ENCODE results near the gene CRB3.

The CRB3 gene, protein sequence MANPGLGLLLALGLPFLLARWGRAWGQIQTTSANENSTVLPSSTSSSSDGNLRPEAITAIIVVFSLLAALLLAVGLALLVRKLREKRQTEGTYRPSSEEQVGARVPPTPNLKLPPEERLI

DNA sequence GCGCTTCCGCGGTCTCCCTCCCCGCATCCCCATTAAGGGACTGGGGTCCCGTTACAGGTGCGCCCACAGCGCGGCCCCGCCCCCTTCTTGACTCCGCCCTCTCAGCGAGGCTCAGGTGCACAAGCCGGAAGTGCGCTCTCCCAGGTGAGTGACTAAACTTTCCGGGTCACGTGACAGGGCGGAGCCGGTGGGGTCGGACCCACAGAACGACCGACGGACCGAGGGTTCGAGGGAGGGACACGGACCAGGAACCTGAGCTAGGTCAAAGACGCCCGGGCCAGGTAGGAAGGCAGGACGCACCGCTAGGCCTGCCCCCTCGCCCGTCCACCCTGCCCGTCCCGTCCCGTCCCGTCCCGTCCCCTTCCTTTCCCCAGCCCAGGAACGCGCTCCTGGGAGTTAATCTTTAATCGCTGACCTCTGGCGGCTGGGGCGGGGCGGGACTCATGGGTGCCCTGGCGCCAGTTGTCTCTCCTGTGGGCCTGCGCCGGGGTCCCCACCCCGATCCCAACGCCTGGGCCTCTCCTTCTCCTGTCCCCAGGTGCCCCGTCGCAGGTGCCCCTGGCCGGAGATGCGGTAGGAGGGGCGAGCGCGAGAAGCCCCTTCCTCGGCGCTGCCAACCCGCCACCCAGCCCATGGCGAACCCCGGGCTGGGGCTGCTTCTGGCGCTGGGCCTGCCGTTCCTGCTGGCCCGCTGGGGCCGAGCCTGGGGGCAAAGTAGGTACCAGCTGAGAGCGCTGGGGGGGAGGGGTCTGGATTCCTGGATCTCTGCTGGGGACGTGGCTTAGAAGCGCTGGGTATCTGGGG is at the start of gene CRB3:
CRB3 (plus strand) TSS at position 202 of the 804 bp plus-strand sequence; CDS start at position 633, 431 bp downstream.
- no peak within 1 kb of the TSS for H3K4me3 ChIP-seq (replicated peaks; ENCODE audit: low read depth, low read length)
- TF ChIP-seq, protein P1, sequence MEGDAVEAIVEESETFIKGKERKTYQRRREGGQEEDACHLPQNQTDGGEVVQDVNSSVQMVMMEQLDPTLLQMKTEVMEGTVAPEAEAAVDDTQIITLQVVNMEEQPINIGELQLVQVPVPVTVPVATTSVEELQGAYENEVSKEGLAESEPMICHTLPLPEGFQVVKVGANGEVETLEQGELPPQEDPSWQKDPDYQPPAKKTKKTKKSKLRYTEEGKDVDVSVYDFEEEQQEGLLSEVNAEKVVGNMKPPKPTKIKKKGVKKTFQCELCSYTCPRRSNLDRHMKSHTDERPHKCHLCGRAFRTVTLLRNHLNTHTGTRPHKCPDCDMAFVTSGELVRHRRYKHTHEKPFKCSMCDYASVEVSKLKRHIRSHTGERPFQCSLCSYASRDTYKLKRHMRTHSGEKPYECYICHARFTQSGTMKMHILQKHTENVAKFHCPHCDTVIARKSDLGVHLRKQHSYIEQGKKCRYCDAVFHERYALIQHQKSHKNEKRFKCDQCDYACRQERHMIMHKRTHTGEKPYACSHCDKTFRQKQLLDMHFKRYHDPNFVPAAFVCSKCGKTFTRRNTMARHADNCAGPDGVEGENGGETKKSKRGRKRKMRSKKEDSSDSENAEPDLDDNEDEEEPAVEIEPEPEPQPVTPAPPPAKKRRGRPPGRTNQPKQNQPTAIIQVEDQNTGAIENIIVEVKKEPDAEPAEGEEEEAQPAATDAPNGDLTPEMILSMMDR (IDR thresholded peaks at IDR 0.05; ENCODE audit: low read depth, low read length, missing control alignments) = no peak
- no peak for DNase-seq (ENCODE audit: extremely low read depth, low read depth)

DNA sequence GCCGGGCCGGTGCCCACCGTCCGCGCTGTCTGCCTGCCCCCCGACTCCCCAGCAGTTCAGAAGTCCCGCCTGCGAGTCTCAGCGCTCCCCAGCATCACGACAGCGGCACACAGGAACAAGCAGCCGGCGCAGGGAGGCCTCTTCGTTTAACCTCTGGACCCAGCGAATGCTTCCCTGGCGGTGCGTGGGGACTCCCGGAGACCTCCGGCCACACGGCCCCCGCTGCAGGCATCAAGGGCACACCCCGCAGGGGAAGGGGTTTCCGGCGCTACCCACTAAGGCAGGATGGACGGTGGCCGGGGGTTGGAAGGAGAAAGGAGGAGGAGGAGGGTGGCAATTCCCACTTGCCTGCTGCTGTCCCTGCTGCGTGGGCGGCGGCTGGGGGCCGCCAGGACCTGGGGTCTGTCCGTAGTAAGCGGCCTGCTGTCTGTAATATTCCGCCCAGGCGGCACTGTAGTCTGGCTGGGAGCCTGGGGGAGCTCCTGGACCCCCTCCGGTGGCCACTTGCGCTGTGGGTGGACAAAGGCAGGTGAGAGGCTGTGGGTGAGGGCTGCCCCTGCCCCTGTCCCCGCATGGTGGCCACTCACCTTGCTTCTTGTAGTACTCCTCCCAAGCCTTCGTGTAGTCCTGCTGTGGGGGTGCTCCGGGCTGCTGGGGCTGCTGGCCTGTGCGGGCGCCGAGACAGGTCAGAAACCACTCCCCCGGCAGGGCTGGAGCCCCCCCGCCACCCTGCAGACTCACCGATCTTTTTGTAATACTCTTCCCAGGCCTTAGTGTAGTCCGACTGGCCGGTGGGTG is 49.1 kb upstream of the CRB3 start:
- H3K4me3 ChIP-seq (replicated peaks; ENCODE audit: low read depth, low read length) = no peak overlapping the region
- no peak for DNase-seq (ENCODE audit: extremely low read depth, low read depth)
- TF ChIP-seq, protein P1 (IDR thresholded peaks at IDR 0.05; ENCODE audit: low read depth, low read length, missing control alignments) = no peak

DNA sequence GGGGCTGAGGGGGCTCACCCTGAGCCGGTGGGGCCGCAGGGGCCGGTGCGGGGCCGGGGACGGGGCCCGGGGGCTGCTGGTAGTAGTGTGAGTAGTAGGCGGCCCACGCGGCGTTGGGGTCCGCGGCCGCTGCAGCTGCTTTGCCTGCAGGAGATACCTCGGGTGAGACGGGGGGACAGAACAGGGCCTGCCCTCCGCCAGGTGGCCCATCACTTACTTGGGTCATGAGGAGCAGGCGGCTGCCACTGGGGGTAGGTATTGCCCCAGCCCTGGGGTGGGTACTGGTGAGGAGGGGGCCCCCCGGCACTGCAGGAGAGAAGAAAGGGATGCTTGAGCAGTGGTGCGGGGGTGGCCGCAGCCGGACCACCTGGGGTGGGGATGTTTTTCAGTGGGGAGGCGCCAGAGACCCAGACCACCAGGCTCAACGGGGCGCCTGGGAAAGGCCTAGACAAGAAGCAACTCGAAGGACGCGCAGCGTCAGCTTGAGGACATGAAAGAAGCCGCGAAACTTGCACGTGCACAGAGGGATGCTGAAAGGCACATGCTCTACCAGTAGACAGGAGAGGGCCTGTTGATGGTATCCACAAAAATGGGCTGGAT is 48.4 kb upstream of the CRB3 start:
- DNase-seq (ENCODE audit: extremely low read depth, low read depth) = no peak
- TF ChIP-seq, protein P1 (IDR thresholded peaks at IDR 0.05; ENCODE audit: low read depth, low read length, missing control alignments) = no peak
- no peak overlapping the region for H3K4me3 ChIP-seq (replicated peaks; ENCODE audit: low read depth, low read length)

DNA sequence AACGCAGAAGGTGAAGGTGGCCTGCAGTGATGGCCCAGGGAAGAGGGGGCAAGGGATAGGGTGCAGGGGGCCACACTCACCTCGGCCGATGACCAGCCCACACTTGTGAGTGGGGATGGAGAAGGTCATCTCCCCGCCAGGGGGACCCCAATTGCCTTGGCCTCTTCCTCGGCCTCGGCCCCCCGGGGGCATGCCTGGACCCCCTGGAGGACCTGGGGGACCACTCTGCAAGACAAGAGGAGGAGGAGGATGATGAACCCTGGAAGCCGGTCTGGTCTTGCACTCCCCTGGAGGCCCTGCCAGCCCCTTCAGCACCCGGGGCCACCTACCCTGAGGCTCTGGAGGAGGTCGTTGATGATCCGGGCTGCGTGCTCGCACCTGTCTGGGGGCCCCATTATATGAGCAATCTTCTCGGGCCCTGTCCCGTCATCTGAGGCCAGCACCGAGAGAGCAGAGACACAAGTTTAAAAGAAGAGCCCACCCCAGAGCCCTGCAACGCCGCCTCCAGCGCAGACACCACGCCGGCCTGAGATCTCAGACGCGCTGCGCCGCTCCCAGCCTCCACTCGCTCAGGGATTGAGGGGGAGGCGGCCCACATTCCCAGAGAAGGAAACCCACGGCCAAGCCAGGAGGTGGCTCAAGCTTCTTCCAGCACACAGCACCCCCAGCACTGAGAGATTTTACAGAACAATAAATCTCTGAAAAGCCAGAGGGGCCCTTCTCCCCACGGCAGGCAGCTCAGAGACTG is 47.2 kb upstream of the CRB3 start:
- no peak for DNase-seq (ENCODE audit: extremely low read depth, low read depth)
- TF ChIP-seq, protein P1 (IDR thresholded peaks at IDR 0.05; ENCODE audit: low read depth, low read length, missing control alignments) = no peak
- H3K4me3 ChIP-seq (replicated peaks; ENCODE audit: low read depth, low read length) = no peak overlapping the region

DNA sequence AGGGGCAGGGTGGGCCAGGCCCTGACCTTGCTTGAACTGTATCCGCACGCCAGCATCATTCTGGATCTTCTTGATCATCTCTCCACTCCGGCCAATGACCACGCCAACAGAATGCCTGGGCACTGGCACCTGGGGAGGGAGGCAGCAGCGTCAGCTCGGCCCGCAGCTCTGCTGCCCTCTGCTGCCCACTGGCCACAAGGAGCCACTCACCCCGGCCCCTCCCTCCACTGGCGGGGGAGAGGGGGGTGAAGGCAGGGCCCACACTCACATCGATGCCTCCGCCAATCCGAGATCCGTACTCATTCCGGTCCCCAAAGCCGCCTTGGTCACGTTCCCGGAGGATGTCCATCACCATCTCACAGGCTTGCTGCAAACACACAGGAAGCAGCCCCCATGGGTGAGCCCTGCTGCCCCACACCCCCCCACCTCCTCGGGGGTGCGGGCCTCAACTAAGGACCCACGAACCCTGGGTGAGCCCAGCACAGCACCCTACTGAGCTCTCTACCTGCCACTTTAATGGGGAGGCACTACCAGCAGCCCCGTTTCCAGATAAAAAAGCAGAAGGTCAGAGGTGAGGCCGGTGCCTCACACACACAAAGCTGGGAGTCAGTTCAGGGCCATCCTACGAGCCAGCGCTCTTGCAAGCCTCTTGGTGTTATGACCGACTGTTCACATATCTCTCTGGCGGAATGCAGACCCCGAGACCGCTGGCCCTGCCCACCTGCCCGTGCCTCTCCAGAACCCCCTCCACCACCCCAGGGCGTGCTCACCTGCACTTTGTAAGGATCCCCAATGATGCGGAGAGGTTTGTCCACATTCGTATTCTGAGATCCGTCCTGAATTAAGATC is 46.1 kb upstream of the CRB3 start:
- DNase-seq (ENCODE audit: extremely low read depth, low read depth) = no peak
- TF ChIP-seq, protein P1 (IDR thresholded peaks at IDR 0.05; ENCODE audit: low read depth, low read length, missing control alignments) = peak; percentile 37
- no peak overlapping the region for H3K4me3 ChIP-seq (replicated peaks; ENCODE audit: low read depth, low read length)

All from HFF-Myc (cell line).